ENCODE measurements around the gene SLC6A3.

SLC6A3 gene

DNA sequence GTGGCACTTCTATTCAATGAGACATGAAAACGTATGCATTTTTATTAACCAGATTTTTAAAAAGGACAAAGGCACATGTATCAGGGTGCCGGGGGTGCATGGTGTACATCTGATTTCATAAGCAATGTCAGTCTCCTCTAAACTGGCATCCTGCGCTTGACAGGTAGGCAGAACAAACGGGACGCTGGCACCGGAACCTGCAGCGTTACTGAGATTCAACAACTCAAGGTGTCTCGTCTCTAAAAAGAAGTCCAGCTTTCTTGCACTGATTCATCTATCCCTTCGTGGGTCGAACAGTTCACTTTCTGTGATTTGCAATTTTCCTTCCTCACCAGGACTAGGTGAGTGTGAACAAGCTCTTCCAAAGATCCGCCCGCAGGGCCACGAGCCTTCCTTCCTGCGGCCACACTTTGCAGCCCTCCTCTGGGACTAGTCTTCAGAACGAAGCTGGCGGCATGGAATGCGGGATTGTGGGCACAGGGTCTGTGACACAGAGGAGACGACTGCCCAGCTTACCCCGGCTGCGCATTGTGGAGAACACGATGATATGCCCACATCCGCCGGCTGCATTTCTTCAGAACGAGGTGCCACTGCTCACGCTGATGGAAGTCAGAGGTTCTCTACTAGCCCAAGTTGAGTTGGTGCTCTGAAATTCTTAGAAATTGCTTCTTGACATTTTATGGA, 7.2 kb downstream of the SLC6A3 start:
- H3K36me3 ChIP-seq (ENCODE audit: control insufficient read depth, insufficient read depth, low read length), result no peaks in the 10 kb centered on the region
- peaks cover 13% of the 10 kb centered on the region for H3K9me3 ChIP-seq (ENCODE audit: control insufficient read depth, insufficient read depth, low read depth, low read length)
- H3K27ac ChIP-seq (ENCODE audit: low read depth, low read length), result no peak overlapping the region
- peaks cover 51% of the 10 kb centered on the region for H3K27me3 ChIP-seq (ENCODE audit: control insufficient read depth, insufficient read depth, low read length)
- no peak overlapping the region for H3K9ac ChIP-seq (ENCODE audit: low read length)
- 0 out of 2 replicates have a peak, but pooled peaks cover 3% of the 10 kb centered on the region for H3K4me1 ChIP-seq (ENCODE audit: control insufficient read depth, insufficient read depth, low read length)
- no peak overlapping the region for H3K4me3 ChIP-seq (ENCODE audit: low read depth, low read length)

- Histone ChIP-seq H3K4me3 (ENCODE audit: low read depth, low read length) (no peak overlapping the region), H3K27ac (ENCODE audit: low read depth, low read length) (no peak overlapping the region), H3K9ac (ENCODE audit: low read length) (no peak overlapping the region), H3K36me3 (ENCODE audit: control insufficient read depth, insufficient read depth, low read length) (no peaks in the 10 kb centered on the region), H3K27me3 (ENCODE audit: control insufficient read depth, insufficient read depth, low read length) (peaks cover 44% of the 10 kb centered on the region), H3K9me3 (ENCODE audit: control insufficient read depth, insufficient read depth, low read depth, low read length) (peaks cover 13% of the 10 kb centered on the region), H3K4me1 (ENCODE audit: control insufficient read depth, insufficient read depth, low read length) (0 out of 2 replicates have a peak, but pooled peaks cover 3% of the 10 kb centered on the region)
Observed at GRCh38 chr5:1437226-1437829, 7.9 kb downstream of the SLC6A3 start.

GRCh38 chr5:1436681-1437080, 8.6 kb downstream of the SLC6A3 start:
- Histone ChIP-seq H3K4me3 (ENCODE audit: low read depth, low read length) (no peak overlapping the region), H3K27ac (ENCODE audit: low read depth, low read length) (no peak overlapping the region), H3K36me3 (ENCODE audit: control insufficient read depth, insufficient read depth, low read length) (no peaks in the 10 kb centered on the region), H3K4me1 (ENCODE audit: control insufficient read depth, insufficient read depth, low read length) (0 out of 2 replicates have a peak, but pooled peaks cover 3% of the 10 kb centered on the region), H3K27me3 (ENCODE audit: control insufficient read depth, insufficient read depth, low read length) (peaks cover 37% of the 10 kb centered on the region), H3K9me3 (ENCODE audit: control insufficient read depth, insufficient read depth, low read depth, low read length) (peaks cover 13% of the 10 kb centered on the region), H3K9ac (ENCODE audit: low read length) (no peak overlapping the region)

- Histone ChIP-seq H3K9ac (ENCODE audit: low read length) (no peak overlapping the region), H3K27me3 (ENCODE audit: control insufficient read depth, insufficient read depth, low read length) (peaks cover 31% of the 10 kb centered on the region), H3K9me3 (ENCODE audit: control insufficient read depth, insufficient read depth, low read depth, low read length) (peaks cover 13% of the 10 kb centered on the region), H3K36me3 (ENCODE audit: control insufficient read depth, insufficient read depth, low read length) (no peaks in the 10 kb centered on the region), H3K4me1 (ENCODE audit: control insufficient read depth, insufficient read depth, low read length) (0 out of 2 replicates have a peak, but pooled peaks cover 3% of the 10 kb centered on the region), H3K27ac (ENCODE audit: low read depth, low read length) (no peak overlapping the region), H3K4me3 (ENCODE audit: low read depth, low read length) (no peak overlapping the region)
Observed at GRCh38 chr5:1436036-1436435, 9.2 kb downstream of the SLC6A3 start.

- H3K9ac ChIP-seq (ENCODE audit: low read length), result no peak overlapping the region
- no peak overlapping the region for H3K4me3 ChIP-seq (ENCODE audit: low read depth, low read length)
- H3K36me3 ChIP-seq (ENCODE audit: control insufficient read depth, insufficient read depth, low read length), result no peaks in the 10 kb centered on the region
- peaks cover 24% of the 10 kb centered on the region for H3K27me3 ChIP-seq (ENCODE audit: control insufficient read depth, insufficient read depth, low read length)
- H3K27ac ChIP-seq (ENCODE audit: low read depth, low read length), result no peak overlapping the region
- H3K4me1 ChIP-seq (ENCODE audit: control insufficient read depth, insufficient read depth, low read length), result 0 out of 2 replicates have a peak, but pooled peaks cover 3% of the 10 kb centered on the region
- H3K9me3 ChIP-seq (ENCODE audit: control insufficient read depth, insufficient read depth, low read depth, low read length), result peaks cover 11% of the 10 kb centered on the region
Observed at GRCh38 chr5:1435369-1435768, 9.9 kb downstream of the SLC6A3 start.

- H3K36me3 ChIP-seq (ENCODE audit: control insufficient read depth, insufficient read depth, low read length), result no peaks in the 10 kb centered on the region
- peaks cover 27% of the 10 kb centered on the region for H3K9me3 ChIP-seq (ENCODE audit: control insufficient read depth, insufficient read depth, low read depth, low read length)
- H3K9ac ChIP-seq (ENCODE audit: low read length), result no peak overlapping the region
- no peak overlapping the region for H3K4me3 ChIP-seq (ENCODE audit: low read depth, low read length)
- H3K4me1 ChIP-seq (ENCODE audit: control insufficient read depth, insufficient read depth, low read length), result no peaks in the 10 kb centered on the region
- no peaks in the 10 kb centered on the region; the same call in 1 of the 2 replicates for H3K27me3 ChIP-seq (ENCODE audit: control insufficient read depth, insufficient read depth, low read length)
- no peak overlapping the region for H3K27ac ChIP-seq (ENCODE audit: low read depth, low read length)
Observed at GRCh38 chr5:1432296-1432695, 12.9 kb downstream of the SLC6A3 start.

DNA sequence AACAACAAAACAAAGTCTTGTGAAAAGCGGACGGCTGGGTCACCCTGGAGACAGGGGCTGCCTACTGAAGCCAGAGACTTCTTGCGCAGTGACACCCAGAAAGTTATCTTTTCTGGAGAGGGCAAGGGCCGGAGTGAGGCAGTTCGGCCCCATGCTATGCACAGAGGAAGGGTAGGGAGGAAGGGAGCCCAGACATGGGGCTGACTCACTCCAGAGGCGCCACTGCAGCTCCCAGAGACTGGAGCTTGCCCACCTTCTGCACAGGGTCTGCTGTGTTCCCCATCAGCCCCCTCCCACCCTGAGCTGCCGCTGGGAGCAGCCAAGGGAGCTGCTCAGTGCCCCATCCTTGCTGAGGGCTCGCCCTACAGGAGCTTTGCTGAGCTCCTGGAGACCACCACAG, 13.3 kb downstream of the SLC6A3 start:
- Histone ChIP-seq H3K9me3 (ENCODE audit: control insufficient read depth, insufficient read depth, low read depth, low read length) (peaks cover 29% of the 10 kb centered on the region), H3K4me1 (ENCODE audit: control insufficient read depth, insufficient read depth, low read length) (no peaks in the 10 kb centered on the region), H3K27me3 (ENCODE audit: control insufficient read depth, insufficient read depth, low read length) (no peaks in the 10 kb centered on the region; the same call in 1 of the 2 replicates), H3K36me3 (ENCODE audit: control insufficient read depth, insufficient read depth, low read length) (no peaks in the 10 kb centered on the region), H3K9ac (ENCODE audit: low read length) (no peak overlapping the region), H3K27ac (ENCODE audit: low read depth, low read length) (no peak overlapping the region), H3K4me3 (ENCODE audit: low read depth, low read length) (no peak overlapping the region)

GRCh38 chr5:1431021-1431811, 14.0 kb downstream of the SLC6A3 start:
- peaks cover 33% of the 10 kb centered on the region for H3K9me3 ChIP-seq (ENCODE audit: control insufficient read depth, insufficient read depth, low read depth, low read length)

DNA sequence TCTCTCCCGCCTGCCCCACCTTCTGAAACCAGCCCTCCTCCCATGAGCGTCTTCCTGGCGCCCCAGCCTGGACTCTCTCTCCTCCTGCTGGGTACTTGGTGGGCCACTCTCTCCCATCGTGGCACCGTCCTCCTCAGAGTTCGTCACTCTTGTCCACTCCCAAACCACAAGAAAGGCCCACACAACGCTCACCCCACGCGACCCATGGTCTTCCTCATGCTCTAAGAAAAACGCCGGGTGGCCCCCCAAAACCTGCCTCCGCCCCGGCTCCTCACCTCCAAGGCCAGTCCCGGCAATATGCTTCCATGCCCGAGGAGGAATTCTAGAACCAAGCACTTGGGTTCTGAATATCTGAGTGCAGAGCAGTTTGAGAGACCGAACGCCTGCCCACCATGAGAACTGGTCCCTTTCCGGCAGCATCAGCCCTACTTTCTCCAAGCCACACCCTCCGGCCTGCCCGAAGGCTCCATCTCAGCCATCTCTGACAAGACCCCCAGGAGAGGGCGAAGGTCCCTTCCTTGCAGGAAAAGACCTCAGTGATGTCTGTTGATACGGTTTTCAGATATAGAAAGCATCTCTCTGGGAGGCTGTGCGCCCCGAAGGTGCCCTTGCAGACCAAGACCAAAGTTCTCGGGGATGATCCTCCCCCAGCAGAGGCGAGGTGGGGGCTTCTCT, 15.0 kb downstream of the SLC6A3 start:
- H3K27ac ChIP-seq (ENCODE audit: low read depth, low read length), result no peak overlapping the region
- H3K9me3 ChIP-seq (ENCODE audit: control insufficient read depth, insufficient read depth, low read depth, low read length), result peaks cover 33% of the 10 kb centered on the region

More at GRCh38 chr5:1431021-1431811, 14.0 kb downstream of the SLC6A3 start:
- Histone ChIP-seq H3K27ac (ENCODE audit: low read depth, low read length) (no peak overlapping the region), H3K4me1 (ENCODE audit: control insufficient read depth, insufficient read depth, low read length) (no peaks in the 10 kb centered on the region), H3K9ac (ENCODE audit: low read length) (no peak overlapping the region), H3K36me3 (ENCODE audit: control insufficient read depth, insufficient read depth, low read length) (no peaks in the 10 kb centered on the region), H3K27me3 (ENCODE audit: control insufficient read depth, insufficient read depth, low read length) (no peaks in the 10 kb centered on the region; the same call in 1 of the 2 replicates), H3K4me3 (ENCODE audit: low read depth, low read length) (no peak overlapping the region)

GRCh38 chr5:1429496-1429895, 15.7 kb downstream of the SLC6A3 start:
- Histone ChIP-seq H3K9me3 (ENCODE audit: control insufficient read depth, insufficient read depth, low read depth, low read length) (peaks cover 33% of the 10 kb centered on the region), H3K27ac (ENCODE audit: low read depth, low read length) (no peak overlapping the region), H3K27me3 (ENCODE audit: control insufficient read depth, insufficient read depth, low read length) (no peaks in the 10 kb centered on the region; the same call in 1 of the 2 replicates)

More for the DNA sequence above, 15.0 kb downstream of the SLC6A3 start:
- no peaks in the 10 kb centered on the region for H3K4me1 ChIP-seq (ENCODE audit: control insufficient read depth, insufficient read depth, low read length)
- H3K4me3 ChIP-seq (ENCODE audit: low read depth, low read length), result no peak overlapping the region
- H3K36me3 ChIP-seq (ENCODE audit: control insufficient read depth, insufficient read depth, low read length), result no peaks in the 10 kb centered on the region
- no peak overlapping the region for H3K9ac ChIP-seq (ENCODE audit: low read length)
- H3K27me3 ChIP-seq (ENCODE audit: control insufficient read depth, insufficient read depth, low read length), result no peaks in the 10 kb centered on the region; the same call in 1 of the 2 replicates

More at GRCh38 chr5:1429496-1429895, 15.7 kb downstream of the SLC6A3 start:
- no peak overlapping the region for H3K4me3 ChIP-seq (ENCODE audit: low read depth, low read length)
- no peak overlapping the region for H3K9ac ChIP-seq (ENCODE audit: low read length)
- H3K36me3 ChIP-seq (ENCODE audit: control insufficient read depth, insufficient read depth, low read length), result no peaks in the 10 kb centered on the region
- H3K4me1 ChIP-seq (ENCODE audit: control insufficient read depth, insufficient read depth, low read length), result no peaks in the 10 kb centered on the region
